ENCODE results near the gene CPOX. TPM values are rescaled to one million over a fixed set of nuclear protein-coding genes. Genes with fewer than 3 reads are reported as not detected.
A peak's percentile ranks its signal among the peaks of the same experiment; 100 is the strongest.

Gene CPOX
- total and polyA plus RNA-seq, 10 of the 15 experiments (the other 5 are each of a cell fraction or from before 2014, with no cell fraction given), result 40.7 to 72.6 (median 64.5) TPM

DNA sequence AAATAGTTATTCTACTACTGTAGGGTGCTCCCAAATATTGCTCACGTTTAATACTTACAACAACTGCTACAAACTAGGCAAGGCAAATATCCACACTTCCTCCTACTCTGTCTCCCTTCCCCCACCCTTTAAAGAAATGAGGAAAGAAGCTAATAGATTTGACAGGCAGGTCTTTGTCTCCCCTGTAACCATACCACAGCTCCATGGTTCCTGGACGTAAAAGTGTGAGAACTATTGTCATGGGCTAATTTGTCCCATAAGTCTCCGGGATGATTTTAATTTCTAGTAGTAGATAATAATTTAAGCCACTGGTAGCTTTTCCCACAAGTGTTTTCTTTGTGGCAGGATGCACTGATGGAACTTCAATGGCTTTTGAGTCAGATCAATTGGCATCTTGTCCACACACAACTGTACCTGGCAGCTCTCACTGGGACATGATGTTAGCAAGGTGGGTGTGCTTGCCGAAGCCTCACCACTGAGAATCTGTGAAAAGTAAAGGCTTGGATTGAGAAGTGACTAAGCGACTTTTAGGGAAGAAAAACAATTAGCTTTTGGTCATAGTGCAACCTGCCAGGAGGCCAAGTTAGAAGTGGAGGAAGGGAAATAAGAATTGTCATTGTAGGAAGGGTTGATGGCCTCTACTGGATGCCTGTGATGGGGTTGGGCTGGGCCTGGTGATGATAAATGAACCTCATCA, 1.4 kb upstream of the CPOX start:
- no peak overlapping the region for H3K4me3 ChIP-seq
- peaks cover 7% of the 10 kb centered on the region for H3K4me1 ChIP-seq (ENCODE audit: control insufficient read depth, insufficient read depth, low read length)
- no peaks in the 10 kb centered on the region; the same call in 1 of the 2 replicates for H4K20me1 ChIP-seq (ENCODE audit: control insufficient read depth, insufficient read depth)
- no peak for FAIRE-seq
- intact Hi-C loops (cut with micrococcal nuclease; ENCODE audit: unreplicated experiment), result loop anchor here (5.0 to 10.0 kb wide), 2 partner anchors 360 to 557 kb away; partner anchors contain the start of gene GABRR3
- H3K79me2 ChIP-seq (ENCODE audit: control insufficient read depth, insufficient read depth, low read length), result peaks cover 40% of the 10 kb centered on the region
- no peak overlapping the region for H3K9ac ChIP-seq (ENCODE audit: control insufficient read depth, insufficient read depth, low read length)
- no peak overlapping the region for H2AFZ ChIP-seq (ENCODE audit: control insufficient read depth, low read depth, low read length)
- no peak for DNase-seq (ENCODE audit: low read depth, low spot score)
- H3K4me2 ChIP-seq (ENCODE audit: control insufficient read depth, insufficient read depth), result peak overlapping the region; percentile 92; the same call in 1 of the 2 replicates
- SMC1A ChIA-PET (ENCODE audit: uncharacterized antibody, unreplicated experiment), result interaction anchor here (0.7 to 16.9 kb wide), 15 partner anchors 10 to 555 kb away, joined by 3 to 408 read pairs (median 4); no protein-coding TSS in a partner anchor
- RAD21 ChIA-PET (ENCODE audit: unreplicated experiment), result interaction anchor here (0.8 to 6.0 kb wide), 7 partner anchors 7 to 223 kb away, joined by 3 to 53 read pairs (median 4); no protein-coding TSS in a partner anchor
- no TSS peak for BruUV-seq (replicated peaks)
- CTCF ChIA-PET, result interaction anchor here (0.6 to 6.9 kb wide), 17 partner anchors 8 to 1509 kb away, joined by 3 to 120 read pairs (median 4); no protein-coding TSS in a partner anchor
- WGBS (ENCODE audit: insufficient coverage, insufficient replicate concordance, low lambda C conversion rate, missing lambda C conversion rate), result 70% methylated on average over 5 of the region's 5 CpGs
- in situ Hi-C loops (cut with MboI), result loop anchor here (5.0 to 10.0 kb wide), 3 partner anchors 398 to 580 kb away; partner anchors contain the start of gene GABRR3
- no peak for ATAC-seq
- H3K27ac ChIP-seq (ENCODE audit: control insufficient read depth, insufficient read depth), result no peak overlapping the region
- H3K9me3 ChIP-seq (replicated peaks; ENCODE audit: control insufficient read depth, insufficient read depth, low read length), result no peaks in the 10 kb centered on the region
- POLR2A ChIA-PET, result interaction anchor here (0.6 to 1.1 kb wide), 3 partner anchors 59 to 370 kb away, joined by 3 to 5 read pairs (median 4); no protein-coding TSS in a partner anchor
- no peaks in the 10 kb centered on the region; a peak in 1 of 4 replicates for H3K36me3 ChIP-seq (ENCODE audit: control insufficient read depth in 2 of 2, insufficient read depth in 2 of 2, low read length in 1 of 2)
- no peaks in the 10 kb centered on the region for H3K27me3 ChIP-seq (replicated peaks in 1 of 2; ENCODE audit: control insufficient read depth in 2 of 2, insufficient read depth in 2 of 2, low read length in 1 of 2)
- TF ChIP-seq POLR2AphosphoS2 (IDR thresholded peaks at IDR 0.05; ENCODE audit: low read depth, low read length) (no peak), ZNF274 (IDR thresholded peaks at IDR 0.05; ENCODE audit: insufficient read depth, insufficient read length) (no peak), SMC3 (IDR thresholded peaks at IDR 0.05; ENCODE audit: borderline replicate concordance, low read length) (no peak), FOS (IDR thresholded peaks at IDR 0.05; ENCODE audit: borderline replicate concordance, extremely low read depth, insufficient read length) (no peak), TCF12 (IDR thresholded peaks at IDR 0.05; ENCODE audit: low read depth, low read length) (no peak), NR2C2 (IDR thresholded peaks at IDR 0.05; ENCODE audit: borderline replicate concordance, control insufficient read depth, insufficient read length, low read depth) (no peak), POU2F2 (IDR thresholded peaks at IDR 0.05; ENCODE audit: borderline replicate concordance, low read depth, low read length) (no peak), TCF3 (IDR thresholded peaks at IDR 0.05; ENCODE audit: borderline replicate concordance, insufficient read depth, low read depth, low read length) (no peak)
- TF ChIP-seq, protein P1, sequence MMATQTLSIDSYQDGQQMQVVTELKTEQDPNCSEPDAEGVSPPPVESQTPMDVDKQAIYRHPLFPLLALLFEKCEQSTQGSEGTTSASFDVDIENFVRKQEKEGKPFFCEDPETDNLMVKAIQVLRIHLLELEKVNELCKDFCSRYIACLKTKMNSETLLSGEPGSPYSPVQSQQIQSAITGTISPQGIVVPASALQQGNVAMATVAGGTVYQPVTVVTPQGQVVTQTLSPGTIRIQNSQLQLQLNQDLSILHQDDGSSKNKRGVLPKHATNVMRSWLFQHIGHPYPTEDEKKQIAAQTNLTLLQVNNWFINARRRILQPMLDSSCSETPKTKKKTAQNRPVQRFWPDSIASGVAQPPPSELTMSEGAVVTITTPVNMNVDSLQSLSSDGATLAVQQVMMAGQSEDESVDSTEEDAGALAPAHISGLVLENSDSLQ (IDR thresholded peaks at IDR 0.05), result no peak
- TF ChIP-seq, protein P2, sequence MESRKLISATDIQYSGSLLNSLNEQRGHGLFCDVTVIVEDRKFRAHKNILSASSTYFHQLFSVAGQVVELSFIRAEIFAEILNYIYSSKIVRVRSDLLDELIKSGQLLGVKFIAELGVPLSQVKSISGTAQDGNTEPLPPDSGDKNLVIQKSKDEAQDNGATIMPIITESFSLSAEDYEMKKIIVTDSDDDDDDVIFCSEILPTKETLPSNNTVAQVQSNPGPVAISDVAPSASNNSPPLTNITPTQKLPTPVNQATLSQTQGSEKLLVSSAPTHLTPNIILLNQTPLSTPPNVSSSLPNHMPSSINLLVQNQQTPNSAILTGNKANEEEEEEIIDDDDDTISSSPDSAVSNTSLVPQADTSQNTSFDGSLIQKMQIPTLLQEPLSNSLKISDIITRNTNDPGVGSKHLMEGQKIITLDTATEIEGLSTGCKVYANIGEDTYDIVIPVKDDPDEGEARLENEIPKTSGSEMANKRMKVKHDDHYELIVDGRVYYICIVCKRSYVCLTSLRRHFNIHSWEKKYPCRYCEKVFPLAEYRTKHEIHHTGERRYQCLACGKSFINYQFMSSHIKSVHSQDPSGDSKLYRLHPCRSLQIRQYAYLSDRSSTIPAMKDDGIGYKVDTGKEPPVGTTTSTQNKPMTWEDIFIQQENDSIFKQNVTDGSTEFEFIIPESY (IDR thresholded peaks at IDR 0.05), result no peak
- TF ChIP-seq, protein P3, sequence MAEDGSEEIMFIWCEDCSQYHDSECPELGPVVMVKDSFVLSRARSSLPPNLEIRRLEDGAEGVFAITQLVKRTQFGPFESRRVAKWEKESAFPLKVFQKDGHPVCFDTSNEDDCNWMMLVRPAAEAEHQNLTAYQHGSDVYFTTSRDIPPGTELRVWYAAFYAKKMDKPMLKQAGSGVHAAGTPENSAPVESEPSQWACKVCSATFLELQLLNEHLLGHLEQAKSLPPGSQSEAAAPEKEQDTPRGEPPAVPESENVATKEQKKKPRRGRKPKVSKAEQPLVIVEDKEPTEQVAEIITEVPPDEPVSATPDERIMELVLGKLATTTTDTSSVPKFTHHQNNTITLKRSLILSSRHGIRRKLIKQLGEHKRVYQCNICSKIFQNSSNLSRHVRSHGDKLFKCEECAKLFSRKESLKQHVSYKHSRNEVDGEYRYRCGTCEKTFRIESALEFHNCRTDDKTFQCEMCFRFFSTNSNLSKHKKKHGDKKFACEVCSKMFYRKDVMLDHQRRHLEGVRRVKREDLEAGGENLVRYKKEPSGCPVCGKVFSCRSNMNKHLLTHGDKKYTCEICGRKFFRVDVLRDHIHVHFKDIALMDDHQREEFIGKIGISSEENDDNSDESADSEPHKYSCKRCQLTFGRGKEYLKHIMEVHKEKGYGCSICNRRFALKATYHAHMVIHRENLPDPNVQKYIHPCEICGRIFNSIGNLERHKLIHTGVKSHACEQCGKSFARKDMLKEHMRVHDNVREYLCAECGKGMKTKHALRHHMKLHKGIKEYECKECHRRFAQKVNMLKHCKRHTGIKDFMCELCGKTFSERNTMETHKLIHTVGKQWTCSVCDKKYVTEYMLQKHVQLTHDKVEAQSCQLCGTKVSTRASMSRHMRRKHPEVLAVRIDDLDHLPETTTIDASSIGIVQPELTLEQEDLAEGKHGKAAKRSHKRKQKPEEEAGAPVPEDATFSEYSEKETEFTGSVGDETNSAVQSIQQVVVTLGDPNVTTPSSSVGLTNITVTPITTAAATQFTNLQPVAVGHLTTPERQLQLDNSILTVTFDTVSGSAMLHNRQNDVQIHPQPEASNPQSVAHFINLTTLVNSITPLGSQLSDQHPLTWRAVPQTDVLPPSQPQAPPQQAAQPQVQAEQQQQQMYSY (CRISPR knock-in tag; IDR thresholded peaks at IDR 0.05), result no peak
- TF ChIP-seq, protein P4, sequence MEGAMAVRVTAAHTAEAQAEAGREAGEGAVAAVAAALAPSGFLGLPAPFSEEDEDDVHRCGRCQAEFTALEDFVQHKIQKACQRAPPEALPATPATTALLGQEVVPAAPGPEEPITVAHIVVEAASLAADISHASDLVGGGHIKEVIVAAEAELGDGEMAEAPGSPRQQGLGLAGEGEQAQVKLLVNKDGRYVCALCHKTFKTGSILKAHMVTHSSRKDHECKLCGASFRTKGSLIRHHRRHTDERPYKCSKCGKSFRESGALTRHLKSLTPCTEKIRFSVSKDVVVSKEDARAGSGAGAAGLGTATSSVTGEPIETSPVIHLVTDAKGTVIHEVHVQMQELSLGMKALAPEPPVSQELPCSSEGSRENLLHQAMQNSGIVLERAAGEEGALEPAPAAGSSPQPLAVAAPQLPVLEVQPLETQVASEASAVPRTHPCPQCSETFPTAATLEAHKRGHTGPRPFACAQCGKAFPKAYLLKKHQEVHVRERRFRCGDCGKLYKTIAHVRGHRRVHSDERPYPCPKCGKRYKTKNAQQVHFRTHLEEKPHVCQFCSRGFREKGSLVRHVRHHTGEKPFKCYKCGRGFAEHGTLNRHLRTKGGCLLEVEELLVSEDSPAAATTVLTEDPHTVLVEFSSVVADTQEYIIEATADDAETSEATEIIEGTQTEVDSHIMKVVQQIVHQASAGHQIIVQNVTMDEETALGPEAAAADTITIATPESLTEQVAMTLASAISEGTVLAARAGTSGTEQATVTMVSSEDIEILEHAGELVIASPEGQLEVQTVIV (IDR thresholded peaks at IDR 0.05; ENCODE audit: borderline replicate concordance, partially characterized antibody), result no peak

All from GM12878 (cell line).